Neuronal stem cell (in vitro differentiated cells): ENCODE results near the gene ACAT1.

Experiments used
- DNase-seq: peaks from one replicate; pipeline ENCODE4 v3.0.0-alpha.2; 2013; ENCODE audit warnings: low spot score
- H2AFZ ChIP-seq: one replicate; pipeline ENCODE4 v1.6.1; 2013; ENCODE audit warnings: mild to moderate bottlenecking, low read length, inconsistent platforms
- H2AK5ac ChIP-seq: 2 replicates; pipeline ENCODE4 v1.6.1; 2013; ENCODE audit warnings: low read depth, mild to moderate bottlenecking, inconsistent platforms, low read length, moderate library complexity, mixed read lengths
- H2BK120ac ChIP-seq: 2 replicates; pipeline ENCODE4 v1.6.1; 2013; ENCODE audit warnings: low read depth, mild to moderate bottlenecking, inconsistent platforms, low read length, moderate library complexity, mixed read lengths
- H2BK12ac ChIP-seq: one replicate; pipeline ENCODE4 v1.6.1; 2013; ENCODE audit warnings: low read length, inconsistent platforms
- H2BK15ac ChIP-seq: 2 replicates; pipeline ENCODE4 v1.6.1; 2013; ENCODE audit warnings: mild to moderate bottlenecking, low read length, inconsistent platforms, mixed read lengths
- H2BK5ac ChIP-seq: one replicate; pipeline ENCODE4 v1.6.1; 2013; ENCODE audit warnings: inconsistent platforms, mild to moderate bottlenecking, low read length, moderate library complexity
- H3K14ac ChIP-seq: one replicate; pipeline ENCODE4 v1.6.1; 2013; ENCODE audit warnings: low read length, inconsistent platforms
- H3K18ac ChIP-seq: 2 replicates; pipeline ENCODE4 v1.6.1; 2013; ENCODE audit warnings: low read length, inconsistent platforms
- H3K23ac ChIP-seq: 2 replicates; pipeline ENCODE4 v1.6.1; 2013; ENCODE audit warnings: low read depth, mild to moderate bottlenecking, mixed read lengths, low read length, inconsistent platforms; ENCODE audit not compliant: poor library complexity
- H3K27ac ChIP-seq: replicated peaks from 3 replicates; pipeline ENCODE4 v1.5.1; 2013; ENCODE audit warnings: low read length, inconsistent platforms
- H3K27me3 ChIP-seq, 3 experiments: 2 replicates each; pipeline ENCODE4 v1.6.1; 2013; ENCODE audit warnings: low read length in 3 of 3, mild to moderate bottlenecking in 2 of 3, inconsistent platforms in 1 of 3, low read depth in 1 of 3, mixed read lengths in 1 of 3, moderate library complexity in 1 of 3; ENCODE audit not compliant: control insufficient read depth in 3 of 3, insufficient read depth in 3 of 3
- H3K36me3 ChIP-seq, 2 donors: replicated peaks in 1 of 2; 2 replicates each; pipeline ENCODE4 v1.6.1; 2013; ENCODE audit warnings: low read length in 2 of 2; ENCODE audit not compliant: control insufficient read depth in 2 of 2, insufficient read depth in 2 of 2
- H3K4ac ChIP-seq: 2 replicates; pipeline ENCODE4 v1.6.1; 2013; ENCODE audit warnings: inconsistent platforms, mild to moderate bottlenecking, low read length, moderate library complexity
- H3K4me1 ChIP-seq, 2 donors: 1 replicate in 1 of 2; 2 replicates in 1 of 2; pipeline ENCODE4 v1.6.1; 2013; ENCODE audit warnings: low read length in 2 of 2, low read depth in 1 of 2; ENCODE audit not compliant: control insufficient read depth in 2 of 2, insufficient read depth in 1 of 2
- H3K4me2 ChIP-seq: one replicate; pipeline ENCODE4 v1.6.1; 2013; ENCODE audit warnings: mild to moderate bottlenecking, low read length, inconsistent platforms; ENCODE audit not compliant: insufficient read depth, poor library complexity, severe bottlenecking
- H3K4me3 ChIP-seq, 2 donors: 2 replicates each; pipeline ENCODE4 v1.5.1; 2013; ENCODE audit warnings: low read length in 2 of 2, mild to moderate bottlenecking in 2 of 2, inconsistent platforms in 1 of 2, moderate library complexity in 1 of 2
- H3K79me1 ChIP-seq: one replicate; pipeline ENCODE4 v1.6.1; 2013; ENCODE audit warnings: low read depth, mild to moderate bottlenecking, inconsistent platforms, low read length, moderate library complexity
- H3K9ac ChIP-seq: one replicate; pipeline ENCODE4 v1.6.1; 2013; ENCODE audit warnings: mild to moderate bottlenecking, low read depth, low read length, inconsistent platforms; ENCODE audit not compliant: poor library complexity
- H3K9me3 ChIP-seq, 2 donors: replicated peaks in 1 of 2; 2 replicates each; pipeline versions ENCODE3 to v1.6.1; 2013; ENCODE audit warnings: low read length in 2 of 2, mild to moderate bottlenecking in 2 of 2, inconsistent platforms in 1 of 2, low read depth in 1 of 2, mixed read lengths in 1 of 2, moderate library complexity in 1 of 2; ENCODE audit not compliant: control insufficient read depth in 2 of 2, insufficient read depth in 1 of 2
- H4K8ac ChIP-seq: one replicate; pipeline ENCODE4 v1.6.1; 2013; ENCODE audit warnings: low read depth, mild to moderate bottlenecking, inconsistent platforms, low read length, moderate library complexity
- H4K91ac ChIP-seq: one replicate; pipeline ENCODE4 v1.6.1; 2013; ENCODE audit warnings: low read length, low read depth, mild to moderate bottlenecking, inconsistent platforms; ENCODE audit not compliant: poor library complexity
- WGBS, 2 donors: extraction: QIAGEN DNeasy Blood & Tissue Kit; methylation state at CpG; one replicate each; pipeline ENCODE4 v1.1.7; 2013; ENCODE audit warnings: missing lambda C conversion rate in 2 of 2, mixed read lengths in 1 of 2; ENCODE audit not compliant: insufficient read length in 2 of 2, insufficient replicate concordance in 1 of 2; ENCODE audit errors: extremely low coverage in 2 of 2; 5-methylcytosine and 5-hydroxymethylcytosine counted together

ACAT1 gene

GRCh38 chr11:108144615-108145014 is 23.2 kb downstream of the ACAT1 start:
- Histone ChIP-seq H3K4me3 (no peak overlapping the region), H3K9me3 (no peaks in the 10 kb centered on the region), H2AFZ (no peak overlapping the region), H3K18ac (no peak overlapping the region), H3K79me1 (no peaks in the 10 kb centered on the region), H4K91ac (no peak overlapping the region), H2BK5ac (no peak overlapping the region), H3K14ac (no peak overlapping the region), H3K36me3 (peaks cover 1 to 97% of the 10 kb centered on the region in 2 donors), H3K9ac (no peak overlapping the region), H3K4me1 (no peaks in the 10 kb centered on the region), H3K27me3 (no peaks in the 10 kb centered on the region), H2BK120ac (no peak overlapping the region), H2BK12ac (no peak overlapping the region), H2BK15ac (no peak overlapping the region), H3K4ac (no peak overlapping the region), H3K23ac (no peak overlapping the region), H2AK5ac (no peak overlapping the region), H4K8ac (no peak overlapping the region), H3K4me2 (no peak overlapping the region), H3K27ac (no peak overlapping the region)
- DNase-seq, result no peak
- no CpG with 5 or more reads among the region's 3 CpGs for WGBS, 2 donors

DNA sequence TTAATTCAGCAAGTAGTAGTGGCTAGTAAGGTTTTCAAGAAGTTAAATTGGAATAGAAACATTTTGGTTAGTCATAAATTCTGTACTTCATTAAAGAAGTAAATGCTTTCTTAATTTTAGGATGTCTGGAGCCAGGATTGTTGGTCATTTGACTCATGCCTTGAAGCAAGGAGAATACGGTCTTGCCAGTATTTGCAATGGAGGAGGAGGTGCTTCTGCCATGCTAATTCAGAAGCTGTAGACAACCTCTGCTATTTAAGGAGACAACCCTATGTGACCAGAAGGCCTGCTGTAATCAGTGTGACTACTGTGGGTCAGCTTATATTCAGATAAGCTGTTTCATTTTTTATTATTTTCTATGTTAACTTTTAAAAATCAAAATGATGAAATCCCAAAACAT is 25.8 kb downstream of the ACAT1 start:
- H3K4me3 ChIP-seq, result no peak overlapping the region
- no peak overlapping the region for H3K14ac ChIP-seq
- no peak overlapping the region for H4K91ac ChIP-seq
- H3K27me3 ChIP-seq, result no peaks in the 10 kb centered on the region
- H4K8ac ChIP-seq, result no peak overlapping the region
- H2AFZ ChIP-seq, result no peak overlapping the region
- DNase-seq, result no peak
- no peaks in the 10 kb centered on the region for H3K9me3 ChIP-seq
- H2AK5ac ChIP-seq, result no peak overlapping the region
- H3K4ac ChIP-seq, result no peak overlapping the region
- H2BK5ac ChIP-seq, result no peak overlapping the region
- H3K18ac ChIP-seq, result no peak overlapping the region
- no peak overlapping the region for H3K27ac ChIP-seq
- H3K4me2 ChIP-seq, result no peak overlapping the region
- H2BK12ac ChIP-seq, result no peak overlapping the region
- no peaks in the 10 kb centered on the region for H3K4me1 ChIP-seq
- no peak overlapping the region for H3K9ac ChIP-seq
- no peak overlapping the region for H2BK15ac ChIP-seq
- no CpG with 5 or more reads among the region's 1 CpG for WGBS, 2 donors
- no peaks in the 10 kb centered on the region for H3K79me1 ChIP-seq
- peaks cover 9 to 97% of the 10 kb centered on the region in 2 donors for H3K36me3 ChIP-seq
- H2BK120ac ChIP-seq, result no peak overlapping the region
- no peak overlapping the region for H3K23ac ChIP-seq

- Histone ChIP-seq H3K4me3 (no peak overlapping the region), H3K27ac (no peak overlapping the region), H2BK15ac (no peak overlapping the region), H2BK120ac (no peak overlapping the region), H2BK12ac (no peak overlapping the region), H3K23ac (no peak overlapping the region), H3K9me3 (no peaks in the 10 kb centered on the region), H3K4me2 (no peak overlapping the region), H3K36me3 (peaks cover 9 to 96% of the 10 kb centered on the region in 2 donors), H3K18ac (no peak overlapping the region), H2AK5ac (no peak overlapping the region), H4K91ac (no peak overlapping the region), H3K9ac (no peak overlapping the region), H2BK5ac (no peak overlapping the region), H3K79me1 (no peaks in the 10 kb centered on the region), H4K8ac (no peak overlapping the region), H3K4ac (no peak overlapping the region), H3K14ac (no peak overlapping the region), H2AFZ (no peak overlapping the region), H3K27me3 (no peaks in the 10 kb centered on the region), H3K4me1 (no peaks in the 10 kb centered on the region)
- WGBS, 2 donors, result no CpG with 5 or more reads among the region's 3 CpGs
- no peak for DNase-seq
Observed at GRCh38 chr11:108148556-108148955, 27.2 kb downstream of the ACAT1 start.

- H3K23ac ChIP-seq, result no peak overlapping the region
- H3K27me3 ChIP-seq, result no peaks in the 10 kb centered on the region
- no peak overlapping the region for H4K91ac ChIP-seq
- no peak overlapping the region for H2BK5ac ChIP-seq
- no peak overlapping the region for H3K9ac ChIP-seq
- H3K14ac ChIP-seq, result no peak overlapping the region
- H2BK12ac ChIP-seq, result no peak overlapping the region
- WGBS, 2 donors, result no CpG with 5 or more reads among the region's 2 CpGs
- H2AFZ ChIP-seq, result no peak overlapping the region
- no peak overlapping the region for H3K18ac ChIP-seq
- no peak overlapping the region for H3K4me3 ChIP-seq
- no peak overlapping the region for H4K8ac ChIP-seq
- H3K4me1 ChIP-seq, result no peaks in the 10 kb centered on the region
- no peak overlapping the region for H3K4ac ChIP-seq
- peaks cover 8 to 98% of the 10 kb centered on the region in 2 donors for H3K36me3 ChIP-seq
- H3K27ac ChIP-seq, result no peak overlapping the region
- H3K79me1 ChIP-seq, result no peaks in the 10 kb centered on the region
- H3K9me3 ChIP-seq, result no peaks in the 10 kb centered on the region
- no peak overlapping the region for H2BK120ac ChIP-seq
- H2AK5ac ChIP-seq, result no peak overlapping the region
- no peak overlapping the region for H2BK15ac ChIP-seq
- no peak for DNase-seq
- H3K4me2 ChIP-seq, result no peak overlapping the region
Observed at GRCh38 chr11:108154591-108154990, 33.2 kb downstream of the ACAT1 start.
